HEK293T (cell line): ENCODE results near the gene MRGPRX2.

Source experiments
- FOXK2 ChIP-seq: fragments of 450-650 bp; IDR thresholded peaks from 2 replicates; pipeline ENCODE4 v1.6.1; 2016; ENCODE audit warnings: mild to moderate bottlenecking
- FOXM1 ChIP-seq: fragments of 450-650 bp; IDR thresholded peaks from 2 replicates; pipeline ENCODE4 v1.6.1; 2017; ENCODE audit warnings: mild to moderate bottlenecking, borderline replicate concordance
- L3MBTL2 ChIP-seq: fragments of 450-650 bp; conservative IDR thresholded peaks from 2 replicates; pipeline ENCODE4 v1.6.1; 2016; ENCODE audit warnings: mild to moderate bottlenecking
- NFRKB ChIP-seq: fragments of 450-650 bp; IDR thresholded peaks from 2 replicates; pipeline ENCODE4 v1.6.1; 2016; ENCODE audit warnings: mild to moderate bottlenecking, moderate library complexity
- SP1 ChIP-seq: fragments of 450-650 bp; IDR thresholded peaks from 2 replicates; pipeline ENCODE4 v1.6.1; 2017
- TF ChIP-seq, protein P1 (sequence below): fragments of 450-650 bp; IDR thresholded peaks from 2 replicates; pipeline ENCODE4 v1.6.1; 2016

DNA sequence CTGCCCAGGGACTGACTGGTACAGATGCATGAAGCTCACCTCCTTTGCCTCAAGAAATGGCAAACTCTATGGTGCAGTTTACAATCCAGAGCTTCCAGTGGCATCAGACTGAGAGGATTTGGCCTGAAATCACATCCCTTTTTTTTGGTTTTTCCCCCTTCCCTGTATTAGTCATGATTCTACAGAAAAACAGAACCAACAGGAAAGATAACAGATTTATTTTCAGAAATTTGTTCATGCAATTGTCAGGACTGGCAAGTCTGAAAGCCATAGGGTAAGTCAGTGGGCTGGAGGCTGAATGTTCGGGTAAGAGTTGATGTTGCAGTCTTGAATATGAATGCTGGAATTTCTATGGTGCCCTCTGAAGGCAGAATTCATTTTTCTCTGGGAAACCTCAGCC, 44.5 kb upstream of the MRGPRX2 start:
- TF ChIP-seq FOXM1, result no peak
- TF ChIP-seq NFRKB, result no peak
- TF ChIP-seq, protein P1, sequence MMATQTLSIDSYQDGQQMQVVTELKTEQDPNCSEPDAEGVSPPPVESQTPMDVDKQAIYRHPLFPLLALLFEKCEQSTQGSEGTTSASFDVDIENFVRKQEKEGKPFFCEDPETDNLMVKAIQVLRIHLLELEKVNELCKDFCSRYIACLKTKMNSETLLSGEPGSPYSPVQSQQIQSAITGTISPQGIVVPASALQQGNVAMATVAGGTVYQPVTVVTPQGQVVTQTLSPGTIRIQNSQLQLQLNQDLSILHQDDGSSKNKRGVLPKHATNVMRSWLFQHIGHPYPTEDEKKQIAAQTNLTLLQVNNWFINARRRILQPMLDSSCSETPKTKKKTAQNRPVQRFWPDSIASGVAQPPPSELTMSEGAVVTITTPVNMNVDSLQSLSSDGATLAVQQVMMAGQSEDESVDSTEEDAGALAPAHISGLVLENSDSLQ, result no peak
- TF ChIP-seq L3MBTL2, result no peak
- no peak for TF ChIP-seq SP1
- TF ChIP-seq FOXK2, result no peak
